Stimulated activated CD4-positive, alpha-beta T cell treated with anti-CD3 and anti-CD28 coated beads, Interleukin-2, amount 100 ng/mL, for 48 hours (primary cell): ENCODE measurements around the gene TAS1R3.
A peak's percentile ranks its signal among the peaks of the same experiment; 100 is the strongest.

ENCODE experiments used
- DNase-seq, 2 donors: peaks; one replicate each; pipeline ENCODE4 v3.0.0-alpha.2; 2020

TAS1R3 gene

DNA sequence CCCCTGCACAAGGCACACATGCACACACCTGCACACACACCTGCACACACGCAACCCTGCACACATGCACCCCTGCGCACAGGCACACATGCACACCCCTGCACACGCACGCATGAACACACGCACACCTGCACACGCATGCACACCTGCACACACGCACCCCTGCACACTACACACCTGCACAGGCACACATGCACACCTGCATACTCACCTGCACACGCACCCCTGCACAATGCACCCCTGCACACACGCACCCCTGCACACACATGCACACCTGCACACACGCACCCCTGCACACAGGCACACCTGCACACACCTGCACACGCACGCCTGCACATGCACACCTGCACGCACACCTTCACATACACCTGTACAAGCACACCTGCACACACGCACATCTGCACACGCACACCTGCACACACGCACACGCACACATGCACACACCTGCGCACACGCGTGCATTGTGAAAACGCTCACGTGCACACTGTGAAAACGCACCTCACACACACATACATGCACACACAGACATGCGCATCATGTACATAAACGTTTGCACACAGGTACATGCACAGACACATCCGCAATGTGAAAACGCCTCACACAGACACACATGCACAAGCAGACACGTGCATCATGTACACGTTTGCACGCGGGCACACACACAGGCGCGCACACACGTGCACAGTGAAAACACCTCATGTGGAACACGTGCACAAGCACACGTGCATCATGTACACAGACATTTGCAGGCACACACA lies 9.9 kb downstream of the TAS1R3 start:
- no peak for DNase-seq

DNA sequence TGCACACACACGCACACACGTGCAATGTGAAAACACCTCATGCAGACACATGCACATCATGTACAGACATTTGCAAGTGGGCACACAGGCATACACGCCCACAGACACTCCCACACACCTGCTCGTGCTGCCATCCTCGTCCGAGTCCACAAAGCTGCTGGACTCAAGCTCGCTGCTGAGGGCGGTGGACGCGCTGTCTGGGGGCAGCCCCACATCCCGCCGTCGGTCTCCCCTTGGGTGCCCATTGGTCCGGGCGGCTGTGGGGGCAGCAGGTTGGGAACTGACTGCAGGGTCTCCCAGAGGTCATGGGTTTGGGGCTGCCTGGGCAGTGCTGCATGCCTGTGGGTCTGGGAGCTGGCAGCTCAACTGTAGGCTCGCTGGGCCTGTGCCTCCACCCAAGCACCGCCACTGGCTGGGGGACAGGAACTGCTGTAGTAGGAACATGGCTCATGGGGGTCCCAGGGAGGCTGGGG lies 10.5 kb downstream of the TAS1R3 start:
- no peak for DNase-seq

DNA sequence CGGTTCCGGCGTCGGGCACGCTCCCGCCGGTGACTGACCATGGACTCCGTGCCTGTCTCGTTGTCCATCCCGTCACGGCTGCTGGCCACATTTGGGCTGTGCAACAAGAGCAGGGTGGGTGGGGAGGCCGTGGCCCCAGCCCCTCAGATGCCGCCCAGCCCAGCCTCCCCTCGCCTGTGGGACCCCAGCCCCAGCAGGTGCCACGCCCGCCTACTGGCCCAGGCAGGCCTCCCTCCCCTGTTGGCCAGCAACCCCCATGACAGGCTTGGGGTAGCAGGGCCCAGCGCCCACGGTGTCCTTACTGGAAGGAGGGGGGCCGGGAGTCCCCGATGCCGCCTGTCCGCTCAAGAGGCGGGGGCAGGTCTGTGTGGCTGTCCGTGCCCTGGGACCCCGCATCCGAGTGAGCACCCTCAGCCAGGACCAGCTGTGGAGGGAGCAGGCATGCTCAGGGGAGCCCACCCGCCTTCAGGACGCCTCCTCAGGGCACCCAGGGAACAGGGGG lies 11.0 kb downstream of the TAS1R3 start:
- no peak for DNase-seq

DNA sequence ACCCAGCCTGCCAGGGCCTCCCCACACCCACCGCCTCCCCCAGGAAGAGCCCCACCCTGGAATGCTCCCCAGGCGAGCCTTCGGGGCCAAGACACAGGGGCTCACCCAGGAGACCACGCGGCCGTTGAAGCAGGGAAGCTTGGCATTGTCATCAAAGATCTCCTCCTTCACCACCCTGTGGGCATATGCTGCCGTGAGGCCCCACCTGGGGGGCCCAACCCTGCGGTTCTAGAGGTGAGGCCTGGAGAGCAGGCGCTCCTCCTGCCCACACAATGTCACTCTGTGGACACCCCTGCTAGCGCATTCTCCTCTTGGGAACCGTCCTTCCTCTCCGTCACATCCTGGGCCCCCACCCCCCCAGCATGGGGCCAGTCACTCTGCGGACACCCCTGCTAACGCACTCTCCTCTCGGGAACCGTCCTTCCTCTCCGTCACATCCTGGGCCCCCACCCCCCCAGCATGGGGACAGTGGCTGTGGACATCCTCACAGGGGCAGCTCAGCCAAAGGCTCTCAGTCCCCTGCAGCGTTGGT lies 11.6 kb downstream of the TAS1R3 start:
- DNase-seq = no peak

DNA sequence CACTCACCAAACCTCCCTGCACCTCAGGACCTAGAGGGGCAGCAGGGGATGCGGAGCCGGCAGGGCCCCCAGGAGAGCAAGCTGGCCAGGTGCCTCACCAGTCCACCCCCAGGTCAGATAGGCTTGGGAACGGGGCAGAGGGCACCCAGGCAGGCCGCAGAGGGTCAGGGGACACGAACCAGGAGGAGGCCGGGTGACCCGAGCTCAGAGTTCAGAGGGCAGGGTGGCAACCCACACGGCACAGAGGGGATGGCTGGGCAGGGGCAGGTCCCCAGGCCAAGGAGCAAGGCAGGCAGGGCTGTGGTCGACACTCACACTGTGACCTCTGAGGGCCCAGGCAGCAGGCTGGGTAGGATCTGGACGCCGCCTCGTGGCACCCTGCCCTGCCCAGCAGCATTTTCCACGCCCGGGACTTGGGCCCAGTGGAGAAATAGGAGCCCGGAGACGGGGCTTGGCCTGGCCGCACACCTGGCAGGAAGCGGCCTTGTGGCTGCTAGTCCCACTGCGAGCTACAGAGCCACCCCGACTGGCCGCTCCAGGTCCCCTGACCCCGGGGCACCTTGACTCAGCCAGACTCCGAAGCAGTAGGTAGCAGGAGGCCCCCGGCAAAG lies 12.8 kb downstream of the TAS1R3 start:
- no peak for DNase-seq

DNA sequence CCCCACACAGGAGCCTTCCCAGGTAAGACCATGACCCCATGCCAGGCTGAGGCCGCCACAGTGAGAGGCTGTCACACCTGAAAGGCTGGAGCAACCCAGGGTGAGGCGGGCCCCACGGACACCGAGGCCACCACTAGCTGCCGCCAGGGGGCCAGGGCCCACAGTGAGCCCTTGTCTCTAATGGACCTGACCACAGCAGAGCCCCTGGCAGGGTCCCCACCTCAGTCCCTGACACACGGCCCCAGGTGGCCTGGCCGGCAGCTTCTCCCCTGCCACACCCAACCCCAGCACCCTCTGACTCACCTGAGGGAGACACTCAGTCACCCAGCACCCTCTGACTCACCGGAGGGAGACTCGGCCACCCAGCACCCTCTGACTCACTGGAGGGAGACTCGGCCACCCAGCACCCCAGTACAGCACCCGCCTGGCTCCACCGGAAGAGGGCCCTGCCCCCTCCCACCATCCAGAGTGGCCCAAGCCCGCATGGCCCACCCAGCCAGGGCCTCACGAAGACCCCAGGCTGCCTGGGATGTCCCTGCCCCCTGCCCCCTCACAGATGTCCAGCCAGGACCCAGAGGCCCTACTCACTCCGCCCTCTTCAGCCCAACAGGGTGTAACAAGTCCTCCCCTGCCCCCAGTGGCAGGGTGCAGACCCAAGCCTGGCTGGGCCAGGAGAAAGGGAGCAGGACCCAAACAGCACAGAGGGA lies 13.7 kb downstream of the TAS1R3 start:
- DNase-seq = no peak

DNA sequence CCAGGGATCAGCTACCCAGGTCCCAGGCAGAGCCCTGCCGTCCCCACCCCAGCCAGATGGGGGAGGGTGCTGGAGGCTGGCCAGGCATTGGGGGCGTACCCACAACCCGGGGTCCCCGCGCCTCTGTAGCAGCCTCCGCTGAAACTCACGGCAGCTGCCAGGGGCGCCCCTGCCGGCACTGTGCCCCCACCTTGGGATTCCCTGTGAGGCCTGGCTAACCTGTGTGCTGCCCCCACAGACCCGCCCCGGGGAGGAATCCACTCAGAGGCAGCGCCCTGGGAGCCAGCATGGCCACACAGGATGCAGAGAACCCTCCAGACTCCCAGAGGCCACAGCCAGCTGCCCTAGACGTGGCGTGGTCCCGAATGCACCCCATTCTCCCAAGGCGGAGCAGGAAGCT lies 14.3 kb downstream of the TAS1R3 start:
- no peak for DNase-seq

DNA sequence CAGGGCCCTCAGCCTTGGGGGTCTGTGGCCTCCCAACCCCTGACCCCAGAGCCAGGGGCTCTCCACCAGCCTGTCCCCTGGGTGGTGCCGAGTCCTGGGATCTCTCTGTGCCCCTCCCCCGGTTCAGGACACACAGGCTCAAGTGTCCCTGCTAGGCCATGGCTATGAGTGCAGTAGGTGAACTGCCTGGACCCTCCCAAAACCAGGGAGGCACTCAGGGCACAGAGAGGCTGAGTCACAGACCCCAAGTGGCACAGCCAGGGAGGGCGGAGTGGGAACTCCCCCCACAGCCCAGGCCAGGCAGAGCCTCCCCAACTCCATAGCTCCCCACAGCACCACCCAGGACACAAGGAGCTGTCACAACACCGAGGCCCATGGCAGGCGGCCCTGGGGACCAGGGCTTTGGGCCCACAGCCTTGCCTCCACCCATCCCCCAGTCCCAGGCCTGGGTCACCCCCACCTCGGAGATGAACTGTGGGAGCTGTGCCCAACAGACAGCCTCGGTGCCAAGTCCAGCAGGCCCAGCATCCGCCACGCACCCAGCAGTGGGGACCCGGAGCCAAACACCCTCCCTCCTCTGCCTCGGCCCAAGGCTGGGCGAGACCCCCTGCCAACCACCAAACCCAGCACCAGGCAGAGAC lies 14.9 kb downstream of the TAS1R3 start:
- no peak for DNase-seq

DNA sequence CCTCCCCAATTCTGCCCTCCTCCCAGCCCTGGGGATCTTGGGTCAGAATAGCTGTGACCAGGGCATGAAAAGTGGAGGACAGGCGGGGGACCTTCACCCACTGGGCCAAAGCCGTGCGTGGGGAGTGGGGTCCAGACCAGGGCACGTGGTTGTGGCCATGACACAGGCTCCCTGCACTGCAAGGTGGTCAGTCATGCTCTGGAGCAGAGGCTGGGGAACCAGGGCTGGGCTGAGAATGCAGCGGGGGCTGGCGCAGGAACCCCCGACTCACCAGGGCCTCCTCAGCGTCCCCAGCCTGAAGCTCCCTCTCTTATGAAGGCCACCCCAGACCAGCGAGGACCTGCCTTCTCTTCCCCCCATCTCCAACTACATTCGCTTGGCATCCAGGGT lies 15.4 kb downstream of the TAS1R3 start:
- DNase-seq = no peak

DNA sequence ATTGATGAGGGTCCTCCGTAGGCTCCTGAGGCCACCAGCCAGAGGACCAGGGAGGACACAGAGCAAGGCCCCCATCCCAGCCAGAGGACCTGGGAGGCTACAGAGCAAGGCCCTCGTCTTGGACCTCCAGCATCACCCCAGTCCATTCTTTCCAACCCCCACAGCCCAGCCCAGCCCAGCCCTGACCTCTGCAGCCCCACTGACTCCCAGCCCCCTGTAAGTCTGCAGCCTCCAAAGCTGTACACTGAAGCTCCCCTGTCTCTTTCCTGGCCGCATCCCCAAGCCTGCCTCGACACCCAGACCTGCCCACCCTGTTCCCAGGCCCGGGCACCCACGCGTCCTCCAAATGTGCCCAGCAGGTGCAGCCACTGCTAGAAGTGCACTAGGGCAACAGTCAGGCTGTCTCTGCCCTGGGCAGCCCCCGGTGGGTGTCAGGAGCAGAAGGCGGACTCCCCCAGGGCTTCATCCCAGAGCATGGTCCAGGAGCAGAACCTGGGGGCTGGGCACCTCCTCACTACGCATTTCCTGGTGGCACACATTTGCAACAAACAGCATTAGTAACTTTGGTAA lies 16.0 kb downstream of the TAS1R3 start:
- no peak for DNase-seq

DNA sequence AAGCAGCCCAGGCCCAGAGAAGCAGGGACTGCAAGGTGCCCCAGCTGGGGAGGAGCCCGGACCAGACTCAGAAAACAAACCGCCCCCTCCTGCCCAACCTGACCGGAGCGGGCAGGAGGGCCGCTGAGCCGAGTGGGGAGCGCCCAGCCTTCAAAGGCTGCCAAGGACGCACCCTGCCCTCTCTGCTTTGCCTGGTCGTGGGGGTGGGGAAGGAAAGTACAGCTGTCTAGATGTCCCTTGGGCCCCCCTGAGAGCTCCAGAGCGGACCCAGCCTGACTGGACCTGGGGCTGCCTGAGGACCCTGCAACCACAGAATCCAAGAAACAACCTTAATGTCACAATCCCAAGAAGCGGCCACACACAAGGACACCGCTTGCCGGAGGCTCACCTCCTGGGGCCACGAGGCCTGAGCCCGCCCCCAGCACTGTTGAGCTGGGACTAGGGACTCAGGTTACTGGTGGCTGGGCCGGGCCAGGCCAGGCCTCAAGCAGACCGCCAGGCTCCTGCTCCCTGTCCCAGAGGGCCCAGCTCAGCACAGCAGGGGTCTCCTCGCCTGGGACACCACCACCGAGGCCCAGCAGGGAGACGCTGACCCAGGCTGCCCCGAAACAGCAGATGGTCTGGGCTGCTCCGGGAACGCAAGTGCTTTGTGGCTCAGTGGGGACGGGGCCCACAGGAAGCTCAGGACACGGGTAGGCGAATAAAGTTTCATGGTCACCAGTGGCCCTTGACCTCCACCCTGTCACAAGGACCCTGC lies 16.8 kb downstream of the TAS1R3 start:
- DNase-seq = no peak

DNA sequence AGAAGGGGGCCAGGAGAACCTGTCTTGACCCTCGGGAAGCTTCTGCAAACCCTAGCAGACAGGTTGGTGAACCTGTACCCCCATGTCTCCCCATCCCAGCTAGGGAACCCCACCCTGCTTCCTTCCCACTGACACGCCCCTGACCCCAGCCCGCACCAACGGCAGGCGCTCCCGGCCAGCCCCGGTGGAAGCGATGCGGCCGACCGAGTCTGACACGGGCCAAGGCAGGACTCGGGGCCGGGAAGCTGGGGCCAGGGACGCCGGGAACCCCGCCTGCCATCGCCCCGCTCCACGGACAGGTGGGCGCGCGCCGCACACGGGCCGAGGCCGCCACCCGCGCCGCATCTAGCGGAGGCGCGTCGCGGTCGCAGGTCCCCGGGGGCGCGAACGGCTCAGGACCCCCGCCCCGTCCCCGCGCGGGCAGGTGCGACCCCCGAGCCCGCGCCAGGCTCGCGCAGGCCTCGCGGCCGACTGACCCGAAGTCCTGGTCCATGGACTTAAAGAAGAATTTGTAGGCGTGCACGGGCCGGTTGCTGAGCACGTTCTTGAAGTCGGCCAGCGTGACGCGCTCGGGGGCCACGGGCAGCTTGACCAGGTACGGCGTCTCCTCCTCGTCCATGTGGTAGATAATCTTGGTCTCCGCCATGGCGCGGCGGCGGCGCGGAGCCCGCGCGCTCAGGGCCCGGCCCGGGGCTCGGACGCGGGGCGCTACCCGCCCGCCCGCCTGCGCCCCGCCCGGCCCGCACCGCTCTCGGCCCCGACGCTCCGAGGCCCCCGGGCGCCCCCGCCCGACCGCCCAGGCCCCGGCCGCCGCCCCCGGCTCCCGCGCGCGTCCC lies 17.6 kb downstream of the TAS1R3 start:
- DNase-seq = no peak

DNA sequence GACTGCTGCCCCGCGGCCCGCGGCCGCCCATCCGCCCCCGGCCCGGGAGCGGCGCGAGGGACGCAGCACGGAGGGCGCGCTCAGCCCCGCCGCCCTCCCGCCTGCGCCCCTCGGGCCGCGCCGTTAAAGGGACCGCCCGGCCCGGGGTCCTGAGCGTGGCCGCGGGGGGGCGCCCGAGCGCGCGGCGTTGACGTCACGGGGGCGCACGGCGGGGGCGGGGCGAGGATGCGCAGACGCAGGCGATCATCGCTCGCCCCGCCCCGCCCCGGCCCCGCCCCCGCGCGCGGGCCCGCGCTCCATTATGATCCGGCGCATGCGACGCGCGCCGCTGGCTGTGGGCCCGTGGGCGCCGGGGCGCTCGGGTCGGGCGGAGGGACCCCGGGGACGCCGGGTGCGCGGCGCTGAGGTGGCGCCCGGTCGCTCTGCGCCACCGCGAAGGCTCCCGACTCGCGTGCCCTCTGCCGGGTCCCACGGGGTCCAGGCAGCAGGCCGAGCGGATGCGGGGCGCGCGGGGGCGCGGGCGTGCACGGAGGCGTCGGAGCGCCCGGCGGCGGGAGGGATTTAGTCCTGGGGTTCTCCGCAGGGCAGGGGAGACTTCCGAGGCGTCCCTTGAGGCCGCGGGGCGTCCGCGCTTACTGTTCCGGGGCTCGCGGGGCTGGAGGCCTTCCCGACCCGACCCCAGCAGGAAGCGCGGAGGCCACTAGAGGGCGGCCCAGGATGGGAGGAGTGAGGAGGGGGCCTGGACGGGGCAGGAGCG lies 18.4 kb downstream of the TAS1R3 start, which contains the start of gene DVL1:
Gene DVL1, minus strand, starts transcription at position 163 of the 757 bp plus-strand sequence. CDS start 353 bp downstream, outside the sequence.
- peak; percentile 63 to 76 for DNase-seq

DNA sequence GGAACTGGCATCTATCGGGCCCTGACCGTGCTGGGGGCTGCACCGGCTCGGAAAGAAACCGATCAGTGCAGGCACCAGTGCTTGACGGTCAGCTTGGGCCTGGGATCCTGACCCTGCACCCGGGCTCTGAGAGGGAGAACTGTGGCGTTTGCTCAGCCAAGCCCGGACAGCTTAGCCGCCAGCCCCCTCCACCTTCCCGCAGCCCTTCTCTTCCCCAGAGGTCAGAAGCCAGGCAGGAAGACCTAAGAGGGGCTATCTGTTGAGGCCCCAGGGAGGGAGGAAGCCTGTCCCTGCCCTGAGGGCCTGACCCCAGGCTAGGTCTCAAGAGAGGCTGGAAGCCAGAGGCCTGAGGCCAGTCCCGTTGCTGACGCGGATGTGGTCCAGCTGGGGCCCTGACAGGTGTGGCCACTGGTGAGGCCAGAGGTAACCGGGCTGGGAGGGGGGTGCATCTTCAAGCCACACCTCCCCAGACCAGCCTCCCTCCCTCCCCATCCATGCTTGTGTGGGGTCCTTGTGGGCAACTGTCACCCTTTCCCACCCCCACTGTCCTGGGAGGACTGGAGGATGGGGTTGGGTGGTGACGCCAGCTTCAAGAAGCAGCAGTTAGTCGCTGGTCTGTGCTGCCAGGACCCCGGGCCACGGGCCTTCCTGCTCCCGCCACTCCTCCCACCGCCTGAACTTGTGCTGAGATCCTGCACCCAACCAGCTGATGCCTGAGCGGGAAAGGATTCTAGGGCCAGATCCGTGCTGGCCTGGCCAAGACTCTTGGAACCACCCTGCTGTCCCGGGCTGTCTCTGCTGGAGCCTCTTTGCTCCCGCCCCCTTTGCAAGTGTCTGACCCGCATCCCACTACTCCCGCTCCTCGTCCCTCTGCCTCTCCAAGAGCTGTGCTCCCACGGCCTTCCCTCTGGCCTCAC lies 20.7 kb downstream of the TAS1R3 start:
- no peak for DNase-seq

DNA sequence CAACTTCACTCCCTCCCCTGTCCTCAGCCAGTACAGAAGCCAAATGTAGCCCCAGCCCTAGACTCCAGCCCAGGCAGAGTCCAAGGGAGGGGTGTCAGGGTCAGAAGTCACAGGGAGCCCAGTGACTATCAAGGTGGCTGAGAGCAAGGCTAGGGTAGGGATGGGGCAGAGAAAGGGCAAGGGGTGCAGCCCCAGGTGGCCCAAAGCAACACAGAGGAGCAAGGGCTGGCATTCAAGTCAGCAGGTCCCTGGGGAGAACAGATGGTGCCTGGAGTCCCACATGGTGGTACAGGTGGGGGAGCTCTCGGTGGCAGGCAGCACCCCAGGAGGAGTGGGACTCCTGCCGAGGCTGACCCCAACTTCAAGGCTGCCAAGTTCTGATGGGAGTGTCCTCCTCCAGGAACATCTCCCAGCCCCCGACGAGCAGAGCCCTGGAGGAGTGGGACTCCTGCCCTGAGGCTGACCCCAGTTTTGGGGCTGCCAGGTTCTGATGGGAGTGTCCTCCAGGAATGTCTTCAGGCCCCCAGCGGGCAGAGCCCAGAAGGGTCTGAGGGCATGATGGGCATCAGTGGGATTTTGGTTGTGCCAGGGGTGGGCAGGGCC lies 21.8 kb downstream of the TAS1R3 start:
- DNase-seq = no peak

DNA sequence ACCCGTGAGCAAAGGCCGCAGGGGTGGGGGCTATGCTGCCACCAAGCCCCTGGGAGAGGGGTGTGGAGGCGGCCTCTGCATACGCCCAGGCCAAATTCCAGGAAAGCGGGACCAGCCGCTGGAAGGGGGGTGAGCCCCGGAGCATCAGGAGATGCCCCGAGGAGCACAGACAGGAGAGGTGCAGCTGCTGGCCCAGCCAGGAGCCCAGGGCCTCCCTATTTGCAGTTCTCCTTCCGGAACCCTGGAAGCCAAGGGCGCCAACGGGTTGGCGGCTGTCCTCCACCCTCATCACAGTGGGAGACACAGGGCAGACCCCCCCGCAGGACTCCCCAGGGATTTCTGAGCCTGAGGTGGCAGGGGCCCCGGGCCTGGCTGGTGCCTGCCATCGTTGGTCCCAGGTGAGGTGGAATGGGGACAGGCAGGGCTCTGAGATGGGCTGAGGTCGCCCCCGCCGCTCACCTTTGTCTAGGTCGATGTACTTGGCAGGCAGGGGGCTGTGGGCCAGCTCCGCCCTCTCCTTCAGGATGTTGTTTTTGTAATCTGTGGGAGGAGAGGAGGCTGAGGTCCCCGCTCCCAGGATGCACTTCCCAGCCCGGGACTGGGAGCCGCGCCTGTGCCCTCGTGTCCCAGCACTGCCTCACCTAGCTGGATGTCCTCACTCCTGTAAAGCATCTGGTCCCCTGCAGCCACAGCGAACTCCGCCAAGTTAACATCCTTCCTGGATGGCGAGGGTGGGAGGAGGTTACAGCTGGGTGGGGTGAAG lies 22.5 kb downstream of the TAS1R3 start:
- no peak for DNase-seq
